Measurements from ENCODE around the gene VAMP3. TPM values are rescaled to one million over a fixed set of nuclear protein-coding genes. Genes with fewer than 3 reads are reported as not detected.

The VAMP3 gene
- total and polyA plus RNA-seq, 2 donors (not counting 3 experiments of a cell fraction or from before 2014, with no cell fraction given), result 100 to 137 TPM

DNA sequence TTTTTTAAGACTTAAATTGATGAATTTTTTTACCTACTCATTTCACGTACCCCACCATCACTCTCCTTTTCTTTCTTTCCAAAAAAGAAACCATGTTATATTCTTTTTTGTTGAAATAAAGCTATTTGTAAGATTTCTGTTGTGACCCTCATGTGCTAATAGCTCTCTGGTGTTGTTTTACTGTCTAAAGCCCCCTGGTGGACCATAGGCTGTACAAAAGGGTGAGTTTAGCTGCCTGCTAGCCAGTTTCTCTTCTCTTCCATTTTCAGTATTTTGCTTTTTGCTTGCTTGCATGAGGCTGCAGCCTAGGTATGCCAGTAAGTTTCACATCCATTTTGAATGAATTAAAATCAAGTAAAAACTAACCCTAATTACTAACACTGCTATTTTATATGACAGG lies 15.6 kb upstream of the VAMP3 start:
- Histone ChIP-seq H3K79me2 (ENCODE audit: control insufficient read depth, insufficient read depth, low read length) (no peaks in the 10 kb centered on the region), H3K9me1 (replicated peaks; ENCODE audit: control insufficient read depth, extremely low read depth, insufficient read depth, low read length) (no peaks in the 10 kb centered on the region), H2AFZ (ENCODE audit: low read depth, low read length) (no peak overlapping the region), H3K9me3 (replicated peaks; ENCODE audit: control insufficient read depth, insufficient read depth, low read length) (no peaks in the 10 kb centered on the region), H3K9ac (replicated peaks; ENCODE audit: extremely low read depth, insufficient read depth, low read length) (no peak overlapping the region), H3K4me1 (ENCODE audit: control insufficient read depth, extremely low read depth, insufficient read depth, low read length) (no peaks in the 10 kb centered on the region), H3K36me3 (ENCODE audit: control insufficient read depth in 2 of 2, extremely low read depth in 1 of 2, insufficient read depth in 2 of 2, low read length in 2 of 2) (no peaks in the 10 kb centered on the region), H3K4me3 (replicated peaks in 1 of 3; ENCODE audit: insufficient read depth in 1 of 3, low read depth in 1 of 3, low read length in 3 of 3) (no peak overlapping the region), H3K4me2 (ENCODE audit: insufficient read depth, low read length) (no peak overlapping the region), H4K20me1 (replicated peaks; ENCODE audit: control insufficient read depth, extremely low read depth, insufficient read depth, low read length) (no peaks in the 10 kb centered on the region), H3K27ac (ENCODE audit: insufficient read depth, low read depth, low read length) (no peak overlapping the region), H3K27me3 (ENCODE audit: control insufficient read depth in 2 of 2, insufficient read depth in 2 of 2, low read length in 2 of 2) (no peaks in the 10 kb centered on the region)
- intact Hi-C loops (cut with micrococcal nuclease) (no loop called here), dilution Hi-C loops (cut with MboI; ENCODE audit: extremely low pct_ligation_motif_present, low sequenced_read_pairs) (no loop called here)
- no peak for TF ChIP-seq POLR2A (IDR thresholded peaks at IDR 0.05; ENCODE audit: low read depth, low read length)
- TF ChIP-seq, protein P1, sequence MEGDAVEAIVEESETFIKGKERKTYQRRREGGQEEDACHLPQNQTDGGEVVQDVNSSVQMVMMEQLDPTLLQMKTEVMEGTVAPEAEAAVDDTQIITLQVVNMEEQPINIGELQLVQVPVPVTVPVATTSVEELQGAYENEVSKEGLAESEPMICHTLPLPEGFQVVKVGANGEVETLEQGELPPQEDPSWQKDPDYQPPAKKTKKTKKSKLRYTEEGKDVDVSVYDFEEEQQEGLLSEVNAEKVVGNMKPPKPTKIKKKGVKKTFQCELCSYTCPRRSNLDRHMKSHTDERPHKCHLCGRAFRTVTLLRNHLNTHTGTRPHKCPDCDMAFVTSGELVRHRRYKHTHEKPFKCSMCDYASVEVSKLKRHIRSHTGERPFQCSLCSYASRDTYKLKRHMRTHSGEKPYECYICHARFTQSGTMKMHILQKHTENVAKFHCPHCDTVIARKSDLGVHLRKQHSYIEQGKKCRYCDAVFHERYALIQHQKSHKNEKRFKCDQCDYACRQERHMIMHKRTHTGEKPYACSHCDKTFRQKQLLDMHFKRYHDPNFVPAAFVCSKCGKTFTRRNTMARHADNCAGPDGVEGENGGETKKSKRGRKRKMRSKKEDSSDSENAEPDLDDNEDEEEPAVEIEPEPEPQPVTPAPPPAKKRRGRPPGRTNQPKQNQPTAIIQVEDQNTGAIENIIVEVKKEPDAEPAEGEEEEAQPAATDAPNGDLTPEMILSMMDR (IDR thresholded peaks at IDR 0.05; ENCODE audit: extremely low read depth in 1 of 2, insufficient read depth in 1 of 2, low read depth in 1 of 2, low read length in 2 of 2), result peak; percentile 8 to 52
- TF ChIP-seq FOS (IDR thresholded peaks at IDR 0.05; ENCODE audit: borderline replicate concordance, insufficient read depth, low read length), result no peak
- DNase-seq (ENCODE audit: low read depth, low spot score) (peak; percentile 7), FAIRE-seq (no peak)
- POLR2A ChIA-PET, result no interaction called here
- CTCF ChIA-PET, result interaction anchor here (0.7 to 9.9 kb wide), 12 partner anchors 9 to 147 kb away, joined by 3 to 674 read pairs (median 5); partner anchors contain the start of gene VAMP3
- no TSS peak for BruUV-seq (replicated peaks)

DNA sequence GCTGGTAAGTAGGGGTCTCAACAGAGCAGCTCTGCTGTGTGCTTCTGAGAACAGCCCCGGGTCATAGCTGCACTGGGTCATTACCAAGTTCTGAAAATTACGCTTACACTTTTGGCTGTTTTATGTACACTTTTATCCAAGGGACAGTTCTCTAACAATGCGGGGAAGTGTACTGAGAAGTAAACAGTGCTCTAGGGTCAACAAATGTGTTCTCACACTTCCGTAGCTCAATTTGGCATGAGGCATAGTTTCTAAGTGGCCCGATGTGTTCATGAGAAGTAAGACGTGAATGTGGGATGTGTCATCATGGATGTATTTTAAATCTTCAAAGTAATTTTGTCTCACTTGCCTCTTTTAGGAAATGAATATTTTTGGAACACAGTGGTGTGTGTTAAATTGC lies 10.9 kb upstream of the VAMP3 start:
- Histone ChIP-seq H2AFZ (ENCODE audit: low read depth, low read length) (no peak overlapping the region), H3K9me1 (replicated peaks; ENCODE audit: control insufficient read depth, extremely low read depth, insufficient read depth, low read length) (no peaks in the 10 kb centered on the region), H3K4me2 (ENCODE audit: insufficient read depth, low read length) (peak overlapping the region; percentile 9), H4K20me1 (replicated peaks; ENCODE audit: control insufficient read depth, extremely low read depth, insufficient read depth, low read length) (no peaks in the 10 kb centered on the region), H3K27ac (ENCODE audit: insufficient read depth, low read depth, low read length) (peak overlapping the region; percentile 43), H3K4me1 (ENCODE audit: control insufficient read depth, extremely low read depth, insufficient read depth, low read length) (no peaks in the 10 kb centered on the region), H3K9me3 (replicated peaks; ENCODE audit: control insufficient read depth, insufficient read depth, low read length) (no peaks in the 10 kb centered on the region), H3K79me2 (ENCODE audit: control insufficient read depth, insufficient read depth, low read length) (no peaks in the 10 kb centered on the region), H3K9ac (replicated peaks; ENCODE audit: extremely low read depth, insufficient read depth, low read length) (no peak overlapping the region), H3K36me3 (ENCODE audit: control insufficient read depth in 2 of 2, extremely low read depth in 1 of 2, insufficient read depth in 2 of 2, low read length in 2 of 2) (no peaks in the 10 kb centered on the region), H3K27me3 (ENCODE audit: control insufficient read depth in 2 of 2, insufficient read depth in 2 of 2, low read length in 2 of 2) (no peaks in the 10 kb centered on the region), H3K4me3 (replicated peaks in 1 of 3; ENCODE audit: insufficient read depth in 1 of 3, low read depth in 1 of 3, low read length in 3 of 3) (no peak overlapping the region)
- FAIRE-seq, result peak; percentile 38
- ChIA-PET POLR2A (no interaction called here), CTCF (interaction anchor here (1.4 to 4.7 kb wide), 2 partner anchors 9 to 91 kb away, joined by 3 to 52 read pairs; no protein-coding TSS in a partner anchor)
- intact Hi-C loops (cut with micrococcal nuclease) (loop anchor here (10.0 kb wide), 1 partner anchor 215 kb away; no protein-coding TSS in a partner anchor), dilution Hi-C loops (cut with MboI; ENCODE audit: extremely low pct_ligation_motif_present, low sequenced_read_pairs) (no loop called here)
- peak; percentile 25 for TF ChIP-seq JUN (IDR thresholded peaks at IDR 0.05; ENCODE audit: borderline replicate concordance, insufficient read depth, insufficient read length, low read depth)
- TF ChIP-seq POLR2AphosphoS5 (IDR thresholded peaks at IDR 0.05; ENCODE audit: insufficient read depth, low read depth, low read length), result no peak
- peak; percentile 55 for DNase-seq (ENCODE audit: low read depth, low spot score)
- no TSS peak for BruUV-seq (replicated peaks)

Measured in endothelial cell of umbilical vein (primary cell).